Mammary microvascular endothelial cell (primary cell): ENCODE results near the gene PSG1. TPM values are rescaled to one million over a fixed set of nuclear protein-coding genes. Genes with fewer than 3 reads are reported as not detected.

Source experiments
- total RNA-seq: library from RNA; depleted of rRNA; stranded (reverse); fragments of >200 nt; gene quantifications from 2 replicates; pipeline ENCODE4 v1.2.3, GENCODE V29; 2015

The PSG1 gene
- total RNA-seq = 1.1 and 3.1 TPM in 2 replicates

DNA sequence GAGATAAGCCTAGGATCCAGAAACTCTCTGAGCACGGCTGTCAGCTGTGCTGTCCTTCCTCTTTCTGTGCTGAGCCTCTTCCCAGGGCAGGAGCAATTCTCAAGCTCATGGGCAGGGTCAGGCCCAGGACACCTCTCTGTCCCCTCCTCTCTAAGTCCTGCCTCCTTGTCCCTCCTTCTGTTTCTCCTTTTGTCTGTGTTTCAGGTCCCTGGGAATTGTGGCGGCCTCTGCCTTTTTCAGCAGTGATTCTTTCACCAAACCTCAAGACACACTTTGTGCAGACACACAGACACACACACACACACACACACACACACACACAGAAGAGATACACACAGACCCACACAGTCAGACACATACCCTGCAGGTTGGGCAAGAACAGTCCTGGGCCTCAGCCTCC, at the start of gene PSG1:
Gene PSG1, minus strand, starts transcription at position 101 of the 400 bp plus-strand sequence. CDS start 132 bp downstream, outside the sequence.

DNA sequence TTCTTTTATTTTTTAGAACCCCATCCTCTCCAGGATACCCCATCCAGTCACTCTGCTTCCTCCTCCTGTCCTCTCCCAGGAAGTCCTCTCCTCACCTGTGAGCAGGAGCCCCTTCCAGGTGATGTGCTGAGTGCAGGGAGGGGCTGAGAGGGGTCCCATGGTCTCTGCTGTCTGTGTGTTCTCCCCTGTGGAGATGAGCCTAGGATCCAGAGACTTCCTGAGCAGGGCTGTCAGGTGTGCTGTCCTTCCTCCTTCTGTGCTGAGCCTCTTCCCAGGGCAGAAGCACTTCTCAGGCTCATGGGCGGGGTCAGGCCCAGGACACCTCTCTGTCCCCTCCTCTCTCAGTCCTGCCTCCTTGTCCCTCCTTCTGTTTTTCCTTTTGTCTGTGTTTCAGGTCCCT, 38.1 kb upstream of the PSG1 start, which contains the start of gene PSG6:
Gene PSG6, minus strand, starts transcription at position 261 of the 400 bp plus-strand sequence. Its CDS starts 102 bp downstream, at position 159.

Other genes with a start within 250 kb of the PSG1 start
- gene PSG3, start 139.2 kb downstream of the PSG1 start, total RNA-seq = 0.79 and 0.87 TPM in 2 replicates
- 0.07 and 0.10 TPM in 2 replicates for gene PSG8, start 114.0 kb downstream of the PSG1 start, total RNA-seq
- not detected in 2 replicates for gene PSG6, start 38.2 kb upstream of the PSG1 start, total RNA-seq
- 0.64 TPM in 1 of 2 replicates, not detected in the other for gene PSG7, start 57.5 kb upstream of the PSG1 start, total RNA-seq
- gene PSG11, start 146.8 kb upstream of the PSG1 start, total RNA-seq = not detected in 2 replicates
- 0.07 TPM in 1 of 2 replicates, not detected in the other for gene PSG2, start 203.0 kb upstream of the PSG1 start, total RNA-seq